ENCODE results near the gene AGFG2. TPM values are rescaled to one million over a fixed set of nuclear protein-coding genes. Genes with fewer than 3 reads are reported as not detected.
"Not testable (repeated sequence)": the region's sequence is repeated elsewhere in the genome, so short reads cannot be mapped to it uniquely, and the experiment has no call there.

AGFG2 gene
- polyA plus RNA-seq: 10 to 100 TPM in 2 of 3 donors, 1 to 10 TPM in 1; 7.1 to 20.7 (median 12.0) TPM

GRCh38 chr7:100538654-100539435 is at the start of gene AGFG2:
AGFG2 (plus strand) TSS chr7:100539203; CDS start chr7:100539347, 144 bp downstream.
- Mint-ChIP-seq H3K27me3 (ENCODE audit: low read depth in 3 of 3) (peaks cover 5 to 7% (median 7%) of the 10 kb centered on the region in 3 donors), H3K36me3 (no peaks in the 10 kb centered on the region), H3K4me3 (peak within 1 kb of the TSS; percentile 89 to 98 (median 92)), H3K4me1 (peaks cover 48 to 53% of the 10 kb centered on the region in 2 donors), H3K27ac (peak within 1 kb of the TSS; percentile 83 to 93 (median 89)), H3K9me3 (no peaks in the 10 kb centered on the region)
- DNase-seq: peak; percentile 100

- H3K27me3 Mint-ChIP-seq (ENCODE audit: low read depth in 3 of 3): peaks cover 3 to 6% (median 4%) of the 10 kb centered on the region in 3 donors
- no peak overlapping the region for H3K27ac Mint-ChIP-seq
- no peak for DNase-seq
- H3K9me3 Mint-ChIP-seq: no peaks in the 10 kb centered on the region
- H3K4me1 Mint-ChIP-seq: peaks cover 6 to 10% of the 10 kb centered on the region in 2 donors
- no peak overlapping the region for H3K4me3 Mint-ChIP-seq
- no peaks in the 10 kb centered on the region for H3K36me3 Mint-ChIP-seq
Measured at GRCh38 chr7:100489824-100490223, 49.2 kb upstream of the AGFG2 start.

GRCh38 chr7:100490483-100491191 is 48.4 kb upstream of the AGFG2 start:
- Mint-ChIP-seq H3K36me3 (no peaks in the 10 kb centered on the region), H3K9me3 (no peaks in the 10 kb centered on the region), H3K4me3 (no peak overlapping the region), H3K4me1 (peaks cover 6 to 10% of the 10 kb centered on the region in 2 donors), H3K27ac (no peak overlapping the region), H3K27me3 (ENCODE audit: low read depth in 3 of 3) (peaks cover 4 to 8% (median 6%) of the 10 kb centered on the region in 3 donors)
- no peak for DNase-seq

GRCh38 chr7:100491192-100491578 is 47.8 kb upstream of the AGFG2 start:
- H3K27me3 Mint-ChIP-seq (ENCODE audit: low read depth in 3 of 3): peaks cover 2 to 13% (median 8%) of the 10 kb centered on the region in 3 donors
- no peak for DNase-seq
- H3K4me1 Mint-ChIP-seq: peaks cover 6 to 10% of the 10 kb centered on the region in 2 donors
- H3K4me3 Mint-ChIP-seq: no peak overlapping the region
- H3K9me3 Mint-ChIP-seq: no peaks in the 10 kb centered on the region
- H3K27ac Mint-ChIP-seq: no peak overlapping the region
- peaks cover 0 to 2% (median 0%) of the 10 kb centered on the region in 3 donors for H3K36me3 Mint-ChIP-seq

GRCh38 chr7:100492738-100493475 is 46.1 kb upstream of the AGFG2 start:
- peaks cover 2 to 16% (median 8%) of the 10 kb centered on the region in 3 donors for H3K27me3 Mint-ChIP-seq (ENCODE audit: low read depth in 3 of 3)
- DNase-seq: no peak
- no peak overlapping the region for H3K27ac Mint-ChIP-seq
- H3K4me1 Mint-ChIP-seq: peaks cover 6 to 10% of the 10 kb centered on the region in 2 donors
- H3K9me3 Mint-ChIP-seq: no peaks in the 10 kb centered on the region
- peaks cover 0 to 3% (median 0%) of the 10 kb centered on the region in 3 donors for H3K36me3 Mint-ChIP-seq
- H3K4me3 Mint-ChIP-seq: peak overlapping the region; percentile 52 to 73 (median 66)

GRCh38 chr7:100493476-100494264 is 45.3 kb upstream of the AGFG2 start:
- H3K9me3 Mint-ChIP-seq: no peaks in the 10 kb centered on the region
- no peak overlapping the region for H3K27ac Mint-ChIP-seq

GRCh38 chr7:100496509-100496908 is 42.5 kb upstream of the AGFG2 start:
- Mint-ChIP-seq H3K4me1 (peaks cover 6 to 10% of the 10 kb centered on the region in 2 donors), H3K9me3 (no peaks in the 10 kb centered on the region), H3K27me3 (ENCODE audit: low read depth in 3 of 3) (peaks cover 2 to 17% (median 7%) of the 10 kb centered on the region in 3 donors), H3K4me3 (no peak overlapping the region), H3K27ac (no peak overlapping the region), H3K36me3 (peaks cover 0 to 3% (median 0%) of the 10 kb centered on the region in 3 donors)
- DNase-seq: no peak

More at GRCh38 chr7:100493476-100494264, 45.3 kb upstream of the AGFG2 start:
- peak; percentile 30 to 38 (median 35) for DNase-seq
- H3K27me3 Mint-ChIP-seq (ENCODE audit: low read depth in 3 of 3): peaks cover 2 to 19% (median 8%) of the 10 kb centered on the region in 3 donors
- peaks cover 0 to 3% (median 0%) of the 10 kb centered on the region in 3 donors for H3K36me3 Mint-ChIP-seq
- peaks cover 6 to 10% of the 10 kb centered on the region in 2 donors for H3K4me1 Mint-ChIP-seq
- peak overlapping the region; percentile 52 to 73 (median 66) for H3K4me3 Mint-ChIP-seq

GRCh38 chr7:100500743-100501142 is 38.3 kb upstream of the AGFG2 start:
- H3K27me3 Mint-ChIP-seq (ENCODE audit: low read depth in 3 of 3): peaks cover 0 to 11% (median 2%) of the 10 kb centered on the region in 3 donors
- not testable (repeated sequence) for H3K4me1 Mint-ChIP-seq, H3K9me3 Mint-ChIP-seq, DNase-seq, H3K36me3 Mint-ChIP-seq, H3K4me3 Mint-ChIP-seq, H3K27ac Mint-ChIP-seq

GRCh38 chr7:100504031-100504430 is 35.0 kb upstream of the AGFG2 start:
- H3K27me3 Mint-ChIP-seq (ENCODE audit: low read depth in 3 of 3); DNase-seq; H3K4me3 Mint-ChIP-seq; H3K4me1 Mint-ChIP-seq; H3K9me3 Mint-ChIP-seq; H3K36me3 Mint-ChIP-seq; H3K27ac Mint-ChIP-seq: not testable (repeated sequence)

GRCh38 chr7:100504887-100505611 is 34.0 kb upstream of the AGFG2 start:
- H3K4me3 Mint-ChIP-seq: no peak overlapping the region

GRCh38 chr7:100506356-100506923 is 32.6 kb upstream of the AGFG2 start:
- Mint-ChIP-seq H3K9me3 (peaks cover 0 to 1% (median 0%) of the 10 kb centered on the region in 6 donors), H3K27ac (no peak overlapping the region), H3K4me3 (no peak overlapping the region), H3K36me3 (no peaks in the 10 kb centered on the region), H3K27me3 (ENCODE audit: low read depth in 3 of 3) (peaks cover 0 to 12% (median 4%) of the 10 kb centered on the region in 3 donors), H3K4me1 (no peaks in the 10 kb centered on the region)
- DNase-seq: no peak

More at GRCh38 chr7:100504887-100505611, 34.0 kb upstream of the AGFG2 start:
- Mint-ChIP-seq H3K9me3 (peaks cover 0 to 1% (median 0%) of the 10 kb centered on the region in 6 donors), H3K36me3 (no peaks in the 10 kb centered on the region), H3K4me1 (no peaks in the 10 kb centered on the region), H3K27ac (no peak overlapping the region), H3K27me3 (ENCODE audit: low read depth in 3 of 3) (peaks cover 0 to 9% (median 4%) of the 10 kb centered on the region in 3 donors)
- no peak for DNase-seq

- H3K9me3 Mint-ChIP-seq: peaks cover 0 to 1% (median 0%) of the 10 kb centered on the region in 6 donors
- H3K27me3 Mint-ChIP-seq (ENCODE audit: low read depth in 3 of 3): peaks cover 4 to 12% (median 5%) of the 10 kb centered on the region in 3 donors
- H3K36me3 Mint-ChIP-seq: no peaks in the 10 kb centered on the region
- H3K4me1 Mint-ChIP-seq: no peaks in the 10 kb centered on the region
- DNase-seq: no peak
- H3K4me3 Mint-ChIP-seq: no peak overlapping the region
- no peak overlapping the region for H3K27ac Mint-ChIP-seq
Measured at GRCh38 chr7:100509231-100509630, 29.8 kb upstream of the AGFG2 start.
